Astrocyte (in vitro differentiated cells and primary cell): Measurements from ENCODE around the gene PLEKHA5.

Experiments
- EZH2 ChIP-seq: IDR thresholded peaks from 2 replicates; pipeline ENCODE4 v1.6.1; 2012; ENCODE audit warnings: mild to moderate bottlenecking, low read length, inconsistent platforms; ENCODE audit not compliant: insufficient read depth
- TF ChIP-seq, protein P1 (sequence below): IDR thresholded peaks from 2 replicates; pipeline ENCODE4 v1.5.1; 2011; ENCODE audit warnings: low read depth, mild to moderate bottlenecking, inconsistent platforms, low read length, moderate library complexity; ENCODE audit not compliant: insufficient read depth

DNA sequence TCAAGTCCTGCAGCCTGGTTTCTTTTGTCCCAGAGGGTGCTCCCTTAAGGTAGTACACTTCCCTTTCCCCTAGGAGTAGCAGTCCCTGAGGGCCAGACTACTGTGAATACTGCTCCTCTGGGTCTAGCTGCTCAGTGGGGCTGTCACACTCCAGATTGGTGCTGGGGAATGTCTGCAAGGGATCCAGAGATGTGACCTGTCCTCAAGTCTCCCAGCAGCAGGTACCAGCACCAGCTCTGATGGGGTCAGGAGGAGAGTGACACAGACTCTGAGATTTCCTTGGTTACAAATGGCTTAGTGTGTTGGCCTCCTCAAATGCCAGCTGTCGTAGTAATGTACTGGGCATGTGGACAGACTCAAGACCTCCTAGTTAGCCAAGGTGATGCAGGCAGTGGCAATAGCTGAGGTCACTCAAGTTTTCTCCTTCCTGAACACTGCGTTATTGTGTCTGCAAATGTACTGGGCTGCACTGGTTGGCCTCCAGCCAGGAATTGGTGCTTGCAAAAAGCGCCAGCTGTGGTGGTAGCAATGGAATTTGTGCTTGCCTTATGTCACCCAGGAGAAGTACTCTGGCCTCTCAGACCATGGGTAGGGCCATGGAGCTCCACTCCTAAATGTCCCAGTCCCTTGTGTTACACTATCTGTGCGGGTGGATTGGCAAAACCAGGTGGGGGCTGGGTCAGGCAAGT lies 273.4 kb downstream of the PLEKHA5 start:
- TF ChIP-seq, protein P1, sequence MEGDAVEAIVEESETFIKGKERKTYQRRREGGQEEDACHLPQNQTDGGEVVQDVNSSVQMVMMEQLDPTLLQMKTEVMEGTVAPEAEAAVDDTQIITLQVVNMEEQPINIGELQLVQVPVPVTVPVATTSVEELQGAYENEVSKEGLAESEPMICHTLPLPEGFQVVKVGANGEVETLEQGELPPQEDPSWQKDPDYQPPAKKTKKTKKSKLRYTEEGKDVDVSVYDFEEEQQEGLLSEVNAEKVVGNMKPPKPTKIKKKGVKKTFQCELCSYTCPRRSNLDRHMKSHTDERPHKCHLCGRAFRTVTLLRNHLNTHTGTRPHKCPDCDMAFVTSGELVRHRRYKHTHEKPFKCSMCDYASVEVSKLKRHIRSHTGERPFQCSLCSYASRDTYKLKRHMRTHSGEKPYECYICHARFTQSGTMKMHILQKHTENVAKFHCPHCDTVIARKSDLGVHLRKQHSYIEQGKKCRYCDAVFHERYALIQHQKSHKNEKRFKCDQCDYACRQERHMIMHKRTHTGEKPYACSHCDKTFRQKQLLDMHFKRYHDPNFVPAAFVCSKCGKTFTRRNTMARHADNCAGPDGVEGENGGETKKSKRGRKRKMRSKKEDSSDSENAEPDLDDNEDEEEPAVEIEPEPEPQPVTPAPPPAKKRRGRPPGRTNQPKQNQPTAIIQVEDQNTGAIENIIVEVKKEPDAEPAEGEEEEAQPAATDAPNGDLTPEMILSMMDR, result no peak
- TF ChIP-seq EZH2, result no peak
